Pulmonary artery endothelial cell (primary cell): ENCODE data around the gene TBX4. TPM values are rescaled to one million over a fixed set of nuclear protein-coding genes. Genes with fewer than 3 reads are reported as not detected.
"Not testable (repeated sequence)": the region's sequence is repeated elsewhere in the genome, so short reads cannot be mapped to it uniquely, and the experiment has no call there.

ENCODE experiments used
- DNase-seq: peaks from one replicate; pipeline ENCODE4 v3.0.0-alpha.2; 2011; ENCODE audit warnings: low read depth, low spot score
- total RNA-seq: library from RNA; depleted of rRNA; stranded (reverse); fragments of >200 nt; gene quantifications from 2 replicates; pipeline ENCODE4 v1.2.3, GENCODE V29; 2014

TBX4 gene
- total RNA-seq, 1 donor from 2014 or later = not detected

DNA sequence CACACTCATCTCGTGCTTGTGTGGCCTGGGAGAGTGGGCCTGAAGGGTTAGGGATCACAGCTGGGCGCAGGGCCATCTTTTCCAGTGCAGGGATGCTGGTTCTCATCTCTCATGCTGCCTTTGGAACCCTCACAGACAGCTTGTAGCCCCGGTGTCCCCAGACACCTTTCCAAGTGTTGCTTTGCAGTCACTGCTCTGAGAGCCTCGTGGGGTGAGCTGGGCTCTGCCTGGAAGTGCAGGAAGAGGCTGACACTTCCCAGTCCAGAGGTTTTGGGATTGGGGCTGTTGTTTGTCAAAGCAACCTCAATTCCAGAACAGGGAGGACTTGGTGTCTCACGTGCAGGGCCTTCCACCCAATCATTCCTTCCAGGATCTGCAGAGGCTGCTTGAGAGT, 28.2 kb downstream of the TBX4 start:
- no peak for DNase-seq

- DNase-seq = no peak
Measured at GRCh38 chr17:61481421-61481820, 29.2 kb downstream of the TBX4 start.

- no peak for DNase-seq
Measured at GRCh38 chr17:61482467-61482866, 30.2 kb downstream of the TBX4 start.

DNA sequence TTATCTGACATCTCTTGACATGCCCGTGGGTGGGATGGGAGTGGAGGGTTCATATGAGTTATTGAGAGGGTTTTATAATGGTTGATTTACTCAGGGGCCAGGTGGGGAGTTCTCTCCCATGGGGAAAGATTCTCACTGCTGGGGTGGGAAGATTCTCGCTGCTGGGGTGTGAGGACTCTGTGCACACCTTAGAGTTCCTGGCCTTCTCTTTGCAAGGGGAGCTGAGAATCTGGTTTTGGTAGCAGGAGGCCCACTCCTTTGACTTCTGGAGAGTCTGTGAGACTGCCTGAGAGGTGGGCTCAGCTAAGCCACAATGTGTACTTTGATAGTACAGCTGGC, 31.5 kb downstream of the TBX4 start:
- DNase-seq = no peak

DNA sequence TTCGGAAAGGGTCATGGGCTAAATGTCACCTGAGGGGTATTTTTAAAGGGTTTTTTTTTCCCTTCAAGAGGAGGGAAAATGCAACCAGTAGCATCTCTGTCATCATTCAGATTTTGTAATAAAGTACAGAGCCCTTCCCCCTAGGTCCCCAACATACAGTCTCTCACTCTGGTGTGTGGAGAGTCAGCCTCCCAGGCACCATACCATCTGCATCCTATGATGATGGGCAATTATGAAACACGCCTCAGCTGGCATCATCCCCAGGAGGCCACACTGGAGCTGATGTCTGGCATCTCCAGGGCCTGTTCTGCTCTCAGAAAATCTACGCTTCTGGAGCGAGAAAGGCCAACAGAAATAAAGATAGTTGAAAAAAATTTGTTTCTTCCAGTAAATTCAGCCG, 32.0 kb downstream of the TBX4 start:
- DNase-seq = no peak

DNA sequence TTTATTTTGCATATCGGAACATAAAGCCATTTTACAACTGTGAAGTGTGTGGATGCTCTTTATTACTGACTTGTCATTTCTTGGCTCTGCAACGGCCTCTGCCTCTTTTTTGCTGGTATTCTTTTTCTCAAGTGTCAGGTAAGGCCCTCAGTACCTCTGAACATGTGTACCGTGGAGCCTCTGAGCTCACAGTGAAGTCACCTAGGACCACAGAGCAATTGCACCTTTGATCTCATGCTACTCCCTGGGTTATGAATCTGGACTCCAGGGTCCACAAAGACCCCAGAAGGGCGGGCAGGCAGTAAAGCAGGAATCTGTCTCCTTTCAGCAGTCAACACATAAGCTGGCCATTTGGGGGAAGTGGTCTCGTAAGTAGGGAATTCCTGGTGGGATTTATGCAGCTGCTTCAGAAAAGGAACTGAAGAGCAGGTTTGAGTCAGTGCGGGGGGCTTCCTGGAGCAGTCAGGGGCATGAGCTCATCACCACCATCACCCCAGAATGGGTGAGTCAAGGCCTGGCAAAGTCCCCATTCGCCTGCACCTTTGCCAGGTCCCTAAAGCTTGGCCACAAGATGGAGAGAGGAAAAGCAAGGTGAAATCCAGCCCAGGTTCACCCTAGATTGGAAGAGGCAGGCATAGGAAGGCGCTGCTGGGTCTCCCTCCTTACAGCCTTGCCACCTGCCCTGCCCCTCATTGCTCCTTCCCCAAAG, 33.0 kb downstream of the TBX4 start:
- DNase-seq = no peak

GRCh38 chr17:61486135-61487120, 34.2 kb downstream of the TBX4 start:
- no peak for DNase-seq

GRCh38 chr17:61487161-61487988, 35.2 kb downstream of the TBX4 start:
- no peak for DNase-seq

DNA sequence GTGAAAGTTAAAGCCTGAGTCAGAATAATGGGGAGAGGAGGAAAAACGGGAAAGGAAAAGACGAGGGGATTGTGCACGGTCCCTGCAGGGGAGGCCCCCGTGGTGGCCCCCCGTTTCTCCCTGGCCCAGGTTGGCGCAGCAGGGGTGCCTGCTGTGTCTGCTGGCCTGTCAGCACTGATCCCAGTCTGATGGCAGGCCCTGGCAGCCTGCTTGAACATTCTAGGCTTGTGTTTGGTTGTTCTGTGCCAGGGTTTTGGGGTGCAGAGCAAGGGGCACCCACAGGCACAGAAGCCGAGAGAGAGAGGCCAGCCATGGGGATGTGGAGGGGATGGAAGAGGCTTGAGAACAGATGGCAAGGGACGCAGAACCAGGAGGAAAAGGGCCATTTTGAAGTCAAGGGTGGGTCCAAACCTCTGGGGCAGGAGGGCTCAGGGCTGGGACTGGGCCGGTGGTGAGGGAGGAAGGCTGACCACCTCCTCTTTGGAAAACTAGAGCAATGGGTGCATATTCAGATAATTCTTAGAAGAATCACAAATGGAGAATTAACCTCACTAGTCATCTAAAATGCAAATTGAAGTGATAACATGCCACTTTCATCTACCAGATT, 35.9 kb downstream of the TBX4 start:
- no peak for DNase-seq

GRCh38 chr17:61488878-61489718, 36.9 kb downstream of the TBX4 start:
- DNase-seq = no peak

DNA sequence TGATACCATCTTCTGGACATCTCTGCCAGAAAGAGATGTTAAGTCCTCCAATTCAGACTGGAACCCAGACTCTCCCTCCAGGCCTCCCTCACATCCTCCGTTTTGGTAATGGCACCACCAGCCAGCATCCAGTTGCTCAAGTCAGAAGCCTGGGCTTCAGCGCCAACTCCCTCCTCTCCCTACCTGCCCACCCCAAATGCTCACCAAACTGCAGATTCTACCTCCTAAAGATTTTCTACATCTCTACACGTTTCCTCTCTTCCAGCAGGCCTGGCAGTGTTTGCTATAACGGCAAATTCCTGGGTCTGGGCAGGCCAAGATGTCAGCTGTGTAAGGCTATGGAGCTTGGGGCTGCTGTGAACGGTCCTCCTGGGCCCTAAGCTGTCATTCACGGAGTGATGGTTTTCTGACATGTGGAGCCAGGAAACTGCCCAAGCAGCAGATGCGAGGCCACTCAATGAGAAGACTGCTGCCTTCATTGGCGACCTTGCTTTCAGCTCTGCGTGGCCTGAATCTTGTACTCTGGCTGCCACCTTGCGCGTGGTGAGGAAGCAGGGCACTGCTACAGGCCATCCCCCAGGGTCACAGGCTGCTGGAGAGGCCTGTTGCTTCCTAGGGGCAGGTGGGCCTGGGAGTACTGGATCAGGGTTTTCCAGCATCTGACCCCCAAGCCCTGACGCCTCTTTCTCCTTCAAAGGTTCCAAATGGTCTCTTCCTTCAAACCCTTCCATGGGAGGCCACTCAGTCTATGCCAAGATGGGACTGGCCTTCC, 37.7 kb downstream of the TBX4 start:
- no peak for DNase-seq

DNA sequence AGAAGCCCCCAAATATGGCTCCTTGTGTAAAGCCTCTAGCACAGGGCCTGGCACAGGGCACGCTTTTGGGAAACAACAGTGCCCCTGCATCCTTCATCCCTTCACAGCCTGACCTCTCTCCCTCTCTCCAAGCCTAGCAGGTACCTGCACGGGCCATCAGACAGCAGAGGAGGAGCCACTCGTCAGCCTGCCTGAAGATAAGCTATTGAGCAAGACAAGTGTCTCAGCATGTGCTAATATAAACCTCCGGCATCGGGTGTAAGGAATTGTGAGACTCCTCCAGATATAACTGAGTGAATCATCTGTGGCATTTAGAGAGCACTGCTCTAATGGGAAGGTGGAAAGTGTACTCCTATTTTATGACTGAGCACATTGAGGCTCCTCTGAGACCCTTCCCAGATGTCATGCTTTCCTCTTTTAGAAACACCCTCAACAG, 38.3 kb downstream of the TBX4 start:
- DNase-seq = no peak

- DNase-seq = no peak
Measured at GRCh38 chr17:61491981-61492380, 39.8 kb downstream of the TBX4 start.

GRCh38 chr17:61492759-61493526, 40.7 kb downstream of the TBX4 start:
- DNase-seq = no peak

DNA sequence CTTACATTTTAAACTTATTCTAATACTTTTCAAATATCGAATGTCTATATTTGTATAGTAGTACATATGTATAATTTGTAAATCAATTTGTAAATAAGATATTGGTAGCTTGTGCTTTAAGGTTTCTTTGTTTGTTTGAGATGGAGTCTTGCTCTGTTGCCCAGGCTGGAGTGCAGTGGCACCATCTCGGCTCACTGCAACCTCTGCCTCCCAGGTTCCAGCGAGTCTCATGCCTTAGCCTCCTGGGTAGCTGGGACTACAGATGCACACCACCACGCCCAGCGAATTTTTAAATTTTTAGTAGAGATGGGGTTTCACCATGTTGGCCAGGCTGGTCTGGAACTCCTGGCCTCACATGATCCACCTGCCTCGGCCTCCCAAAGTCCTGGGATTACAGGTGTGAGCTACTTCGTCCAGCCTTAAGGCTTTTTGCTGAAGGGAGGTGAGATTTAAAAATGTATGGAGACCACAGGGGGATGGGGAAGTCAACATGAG, 41.7 kb downstream of the TBX4 start:
- DNase-seq = not testable (repeated sequence)

- DNase-seq = no peak
Measured at GRCh38 chr17:61494325-61495160, 42.3 kb downstream of the TBX4 start.

DNA sequence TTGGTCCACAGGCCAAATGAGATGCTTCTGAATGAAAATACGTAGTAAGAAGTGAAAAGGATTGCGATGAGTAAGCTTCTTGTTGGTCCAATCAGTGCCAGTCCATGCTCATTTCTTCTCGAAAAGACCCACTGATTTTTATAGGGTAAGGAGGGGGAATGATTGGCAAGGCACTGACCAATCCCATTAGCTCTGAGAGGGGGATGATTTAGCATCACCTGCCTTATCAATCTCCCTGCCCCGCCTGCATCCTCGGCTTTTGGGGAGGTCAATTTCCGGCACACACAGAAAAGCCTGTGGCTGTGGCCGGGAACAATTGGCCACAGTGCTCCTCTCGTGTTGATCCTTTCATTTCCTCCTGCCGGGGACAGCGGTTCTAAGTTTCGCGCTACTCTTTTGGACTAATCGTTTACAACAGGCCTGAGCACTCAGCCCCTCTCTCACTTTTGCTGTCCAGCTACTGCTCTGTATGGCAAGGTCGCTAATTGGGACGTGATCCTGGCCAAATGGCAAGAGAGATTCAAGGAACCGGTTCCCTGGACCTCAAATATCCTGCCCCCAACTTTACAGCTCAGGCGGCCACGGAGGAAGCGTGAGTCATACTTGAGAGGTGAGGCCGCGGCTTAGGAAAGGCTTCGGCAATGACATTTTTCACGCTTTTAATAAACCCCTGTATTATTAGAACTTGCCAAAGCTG, 43.1 kb downstream of the TBX4 start:
- DNase-seq = no peak
